Ectodermal cell (in vitro differentiated cells): ENCODE data around the gene DUS3L. TPM values are rescaled to one million over a fixed set of nuclear protein-coding genes. Genes with fewer than 3 reads are reported as not detected.

Source experiments
- H3K27ac ChIP-seq: 2 replicates; pipeline ENCODE4 v1.7.0; 2013; ENCODE audit warnings: mild to moderate bottlenecking, low read depth, low read length; ENCODE audit not compliant: insufficient read depth, poor library complexity, severe bottlenecking
- H3K27me3 ChIP-seq: 2 replicates; pipeline ENCODE4 v1.7.0; 2013; ENCODE audit warnings: mild to moderate bottlenecking, low read length; ENCODE audit not compliant: insufficient read depth, control insufficient read depth, poor library complexity, severe bottlenecking
- H3K36me3 ChIP-seq: one replicate; pipeline ENCODE4 v1.7.0; 2013; ENCODE audit warnings: low read length; ENCODE audit not compliant: control insufficient read depth, insufficient read depth
- H3K4me1 ChIP-seq: one replicate; pipeline ENCODE4 v1.7.0; 2013; ENCODE audit warnings: low read length; ENCODE audit not compliant: control insufficient read depth, insufficient read depth
- H3K4me3 ChIP-seq: 2 replicates; pipeline ENCODE4 v1.7.0; 2013; ENCODE audit warnings: low read depth, low read length, control low read depth; ENCODE audit not compliant: insufficient read depth
- H3K9me3 ChIP-seq: 2 replicates; pipeline ENCODE4 v1.7.0; 2013; ENCODE audit warnings: mild to moderate bottlenecking, low read length, moderate library complexity; ENCODE audit not compliant: control insufficient read depth
- WGBS, 2 experiments: methylation state at CpG; one replicate each; pipeline ENCODE4 v1.1.7; 2013; ENCODE audit warnings: missing lambda C conversion rate in 2 of 2; 5-methylcytosine and 5-hydroxymethylcytosine counted together
- polyA plus RNA-seq, 4 experiments: library from polyadenylated mRNA; stranded (reverse); fragments of 50-300 nt; gene quantifications; one replicate each; pipeline ENCODE4 v1.2.3, GENCODE V29; 2013

DUS3L gene, protein sequence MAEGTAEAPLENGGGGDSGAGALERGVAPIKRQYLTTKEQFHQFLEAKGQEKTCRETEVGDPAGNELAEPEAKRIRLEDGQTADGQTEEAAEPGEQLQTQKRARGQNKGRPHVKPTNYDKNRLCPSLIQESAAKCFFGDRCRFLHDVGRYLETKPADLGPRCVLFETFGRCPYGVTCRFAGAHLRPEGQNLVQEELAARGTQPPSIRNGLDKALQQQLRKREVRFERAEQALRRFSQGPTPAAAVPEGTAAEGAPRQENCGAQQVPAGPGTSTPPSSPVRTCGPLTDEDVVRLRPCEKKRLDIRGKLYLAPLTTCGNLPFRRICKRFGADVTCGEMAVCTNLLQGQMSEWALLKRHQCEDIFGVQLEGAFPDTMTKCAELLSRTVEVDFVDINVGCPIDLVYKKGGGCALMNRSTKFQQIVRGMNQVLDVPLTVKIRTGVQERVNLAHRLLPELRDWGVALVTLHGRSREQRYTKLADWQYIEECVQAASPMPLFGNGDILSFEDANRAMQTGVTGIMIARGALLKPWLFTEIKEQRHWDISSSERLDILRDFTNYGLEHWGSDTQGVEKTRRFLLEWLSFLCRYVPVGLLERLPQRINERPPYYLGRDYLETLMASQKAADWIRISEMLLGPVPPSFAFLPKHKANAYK
- polyA plus RNA-seq (2013, experiment 1 of 4) = 26.6 TPM
- polyA plus RNA-seq (2013, experiment 2 of 4) = 25.0 TPM
- polyA plus RNA-seq (2013, experiment 3 of 4) = 31.2 TPM
- 20.7 TPM for polyA plus RNA-seq (2013, experiment 4 of 4)

DNA sequence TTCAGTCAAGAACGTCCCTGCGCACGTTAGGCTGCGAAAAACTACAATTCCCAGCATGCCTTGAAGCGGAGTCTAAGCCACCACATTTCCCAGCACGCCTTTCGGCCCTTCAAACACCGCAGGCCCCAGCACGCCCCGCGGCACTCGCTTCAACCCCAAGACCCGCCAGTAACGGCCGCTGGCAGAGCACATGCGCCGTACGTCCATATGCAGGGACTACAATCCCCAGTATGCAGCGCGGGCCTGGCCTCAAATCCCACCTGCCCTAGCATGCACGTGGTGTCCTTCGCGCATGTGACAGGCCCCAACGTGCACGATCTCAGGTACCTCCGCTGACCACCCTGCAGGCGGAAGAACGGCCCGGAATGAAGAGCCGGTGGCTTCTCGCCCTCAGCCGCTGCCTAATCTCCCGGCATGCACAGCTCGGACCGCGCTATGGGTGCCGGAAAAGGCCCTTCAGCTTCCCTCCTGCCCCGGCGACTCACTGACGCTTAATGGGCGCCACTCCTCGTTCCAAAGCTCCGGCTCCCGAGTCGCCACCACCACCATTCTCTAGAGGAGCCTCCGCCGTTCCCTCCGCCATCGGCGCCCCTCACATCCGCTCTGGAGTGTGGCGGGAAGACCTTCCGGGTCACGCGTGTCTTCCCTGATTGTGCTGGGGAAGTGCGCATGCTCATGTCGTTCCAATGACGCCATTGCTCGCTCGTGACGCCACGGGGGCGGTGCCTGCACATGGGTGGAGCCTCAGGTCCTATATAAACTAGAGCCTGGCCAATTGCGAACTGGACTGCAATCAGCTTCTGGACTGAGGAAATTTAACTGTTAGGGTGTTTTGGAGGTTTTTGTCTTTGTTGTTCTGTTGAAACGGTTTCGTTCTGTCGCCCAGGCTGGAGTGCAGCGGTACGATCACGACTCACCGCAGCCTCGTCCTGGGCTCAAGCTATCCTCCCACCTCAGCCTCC is at the start of gene DUS3L:
Gene DUS3L (minus strand): TSS at position 605 of the 962 bp plus-strand sequence. CDS start 22 bp downstream, at position 583.
- peak within 1 kb of the TSS; percentile 76 for H3K4me3 ChIP-seq
- WGBS, 2 experiments = 11% methylated on average over 72 of the region's 72 CpGs
- peaks cover 31% of the 10 kb centered on the region for H3K36me3 ChIP-seq
- H3K9me3 ChIP-seq = no peaks in the 10 kb centered on the region
- no peaks in the 10 kb centered on the region for H3K4me1 ChIP-seq
- no peaks in the 10 kb centered on the region for H3K27me3 ChIP-seq
- peak within 1 kb of the TSS; percentile 95 for H3K27ac ChIP-seq

DNA sequence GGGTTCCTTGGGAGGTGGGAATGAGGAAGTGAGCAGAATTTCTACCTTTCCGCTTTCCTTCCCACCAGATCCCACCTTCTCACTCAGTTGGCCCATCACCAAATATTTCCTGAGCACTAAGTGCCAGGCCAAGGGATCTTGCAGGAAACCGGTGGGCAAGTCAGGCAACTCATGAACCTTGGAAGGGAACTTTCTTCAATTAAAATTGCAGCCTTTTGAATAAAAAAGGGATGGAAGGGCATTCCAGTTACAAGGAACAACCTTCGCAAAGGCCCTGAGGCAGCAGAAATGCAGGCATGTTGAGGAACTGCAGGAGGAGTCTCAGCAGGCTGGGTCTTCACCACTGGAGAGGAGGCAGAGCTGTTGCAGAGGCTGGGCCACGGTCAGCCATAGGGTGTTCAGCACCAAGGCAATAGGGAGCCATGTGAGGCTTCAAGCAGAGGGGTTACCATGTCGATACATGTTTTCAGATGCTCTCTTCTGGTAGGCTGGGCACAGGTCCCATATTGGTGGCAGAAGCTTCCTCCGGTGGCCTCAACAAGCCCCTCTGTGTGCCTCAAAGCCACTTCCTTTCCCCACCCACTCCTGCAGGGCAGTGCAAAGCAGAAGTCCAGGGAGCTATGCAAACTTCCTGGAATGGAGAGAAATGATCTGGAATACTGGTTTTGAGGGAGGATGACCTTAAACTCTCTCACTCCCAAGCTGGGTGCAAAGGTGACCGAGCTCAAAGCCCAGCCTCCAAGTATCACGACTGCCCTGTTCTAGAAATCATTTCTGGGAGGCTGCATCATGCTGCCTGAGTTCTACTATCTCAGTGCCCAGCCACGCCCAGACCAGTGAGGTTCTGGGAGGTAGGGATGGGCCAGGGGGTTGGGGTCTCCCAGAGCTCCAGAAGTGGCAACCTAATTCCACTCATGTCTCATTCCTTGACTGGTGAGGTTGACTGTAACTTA is 48.4 kb upstream of the DUS3L start, which contains the start of gene FUT6:
Gene FUT6 (minus strand): TSS at position 638 of the 953 bp plus-strand sequence. CDS start 7,135 bp downstream, outside the sequence.
- no peak within 1 kb of the TSS for H3K4me3 ChIP-seq

DNA sequence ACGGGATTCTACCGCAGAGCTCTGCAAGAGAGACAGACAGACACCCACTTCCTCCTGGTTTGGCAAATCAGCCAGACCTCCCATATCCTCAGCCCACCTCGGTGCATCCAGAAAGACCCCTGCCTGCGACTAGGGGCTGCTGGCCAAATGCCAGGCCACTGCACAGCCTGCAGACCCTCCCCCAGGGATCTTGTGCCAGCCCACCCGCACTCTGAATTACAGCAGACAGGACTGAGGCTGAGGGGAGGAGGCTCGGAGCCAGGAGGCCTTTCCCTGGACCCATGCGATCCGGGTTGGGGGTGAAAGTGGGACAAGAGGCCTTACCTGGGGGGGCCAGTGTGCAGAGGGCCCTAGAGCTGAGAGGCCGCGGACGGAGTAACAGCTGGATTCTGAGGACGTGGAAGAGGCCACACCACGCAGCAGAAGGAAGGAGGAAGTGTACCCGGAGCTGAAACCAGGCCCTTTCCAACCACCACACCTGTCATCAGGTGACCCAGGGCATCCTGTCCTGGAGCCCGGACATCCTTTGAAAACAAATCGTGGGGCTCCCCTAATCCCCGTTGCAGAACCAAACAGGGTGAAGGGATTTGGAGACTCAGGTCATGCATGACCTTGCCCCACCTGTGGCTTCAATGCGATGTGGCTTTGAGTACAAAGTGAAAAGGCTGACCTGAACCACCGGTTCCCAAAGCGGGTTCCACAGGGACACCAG is 47.5 kb upstream of the DUS3L start:
- no peaks in the 10 kb centered on the region for H3K36me3 ChIP-seq
- H3K4me3 ChIP-seq = no peak overlapping the region
- peaks cover 3% of the 10 kb centered on the region for H3K27me3 ChIP-seq
- H3K4me1 ChIP-seq = no peaks in the 10 kb centered on the region
- WGBS, 2 experiments = 94% methylated on average over 20 of the region's 20 CpGs
- H3K27ac ChIP-seq = no peak overlapping the region
- no peaks in the 10 kb centered on the region for H3K9me3 ChIP-seq

More for the DNA sequence above, 48.4 kb upstream of the DUS3L start, which contains the start of gene FUT6:
- Histone ChIP-seq H3K4me1 (no peaks in the 10 kb centered on the region), H3K27ac (no peak within 1 kb of the TSS), H3K36me3 (no peaks in the 10 kb centered on the region), H3K27me3 (peaks cover 1% of the 10 kb centered on the region), H3K9me3 (no peaks in the 10 kb centered on the region)
- 92 to 93% methylated on average over 9 of the region's 9 CpGs for WGBS, 2 experiments

DNA sequence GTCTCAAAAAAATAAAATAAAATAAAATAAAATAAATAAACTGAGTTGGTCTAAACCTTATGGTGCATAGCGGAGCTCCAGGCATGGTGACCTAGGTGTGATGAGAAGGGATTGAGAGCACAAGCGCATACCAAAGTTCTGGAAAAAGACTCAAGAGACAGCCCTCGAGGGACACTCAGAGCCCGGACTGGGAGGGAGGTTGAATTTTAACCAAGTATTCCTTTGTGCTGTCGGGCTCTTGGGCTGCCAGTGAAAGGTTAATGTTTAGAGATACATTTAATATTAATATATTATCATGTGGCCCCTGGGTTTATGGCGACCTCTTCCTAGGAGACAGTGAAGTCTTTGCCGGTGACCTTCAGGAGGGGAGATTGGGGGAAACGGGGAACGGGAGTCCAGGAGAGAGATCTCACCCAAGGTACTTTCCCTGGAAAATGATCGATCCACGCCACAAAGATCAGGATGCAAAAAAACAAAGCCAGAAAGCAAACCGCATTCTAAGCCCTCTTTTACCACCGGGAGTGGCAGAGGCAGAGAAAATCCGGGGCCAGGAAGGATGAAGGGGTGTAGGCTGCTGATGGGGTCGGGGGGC is 46.9 kb upstream of the DUS3L start:
- Histone ChIP-seq H3K4me3 (no peak overlapping the region), H3K27ac (no peak overlapping the region), H3K4me1 (no peaks in the 10 kb centered on the region), H3K9me3 (no peaks in the 10 kb centered on the region), H3K36me3 (no peaks in the 10 kb centered on the region), H3K27me3 (peaks cover 3% of the 10 kb centered on the region)
- 93 to 95% methylated on average over 14 of the region's 15 CpGs for WGBS, 2 experiments

DNA sequence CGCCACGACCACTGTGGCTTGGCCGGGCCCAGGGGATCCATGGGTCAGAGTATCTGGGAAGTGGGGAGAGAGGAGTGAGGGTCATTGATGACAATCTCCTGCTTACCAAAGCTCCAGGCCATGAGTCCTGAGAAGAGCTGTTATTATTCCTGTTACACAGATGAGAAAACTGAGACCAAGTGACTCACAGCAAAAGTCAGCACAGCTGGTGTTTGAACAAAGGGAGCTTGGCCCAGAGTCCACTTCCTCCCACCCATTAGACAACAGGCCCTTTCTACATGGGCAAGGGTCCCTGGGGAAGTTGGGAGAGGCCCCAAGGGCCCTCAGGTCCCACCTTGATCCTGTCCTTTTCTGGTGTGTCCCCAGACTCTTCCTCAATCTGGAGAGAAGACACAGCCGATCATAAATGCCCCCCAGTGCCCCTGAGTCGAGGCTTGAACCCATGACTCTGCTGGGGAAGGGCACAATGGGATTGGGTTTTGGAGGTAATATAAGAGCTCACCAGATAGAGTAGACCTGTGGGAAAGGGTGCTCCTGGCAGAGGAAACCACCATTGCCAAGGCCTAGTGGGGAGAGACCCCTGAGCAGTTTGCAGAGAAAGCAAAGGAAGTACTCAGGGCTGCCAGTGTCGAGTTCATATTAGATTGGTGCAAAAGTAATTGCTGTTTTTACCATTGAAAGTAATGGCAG is 41.7 kb upstream of the DUS3L start:
- Histone ChIP-seq H3K27ac (no peak overlapping the region), H3K4me3 (no peak overlapping the region), H3K4me1 (peaks cover 14% of the 10 kb centered on the region), H3K36me3 (no peaks in the 10 kb centered on the region), H3K9me3 (no peaks in the 10 kb centered on the region), H3K27me3 (peaks cover 3% of the 10 kb centered on the region)
- 89 to 91% methylated on average over 6 of the region's 6 CpGs for WGBS, 2 experiments

- Histone ChIP-seq H3K36me3 (no peaks in the 10 kb centered on the region), H3K9me3 (no peaks in the 10 kb centered on the region), H3K4me1 (peaks cover 14% of the 10 kb centered on the region), H3K27ac (no peak overlapping the region), H3K4me3 (no peak overlapping the region), H3K27me3 (peaks cover 3% of the 10 kb centered on the region)
- WGBS, 2 experiments = 93 to 94% methylated on average over 22 of the region's 22 CpGs
These were observed 41.1 kb upstream of the DUS3L start for GRCh38 chr19:5832061-5832460.

GRCh38 chr19:5831159-5831558 is 40.2 kb upstream of the DUS3L start:
- Histone ChIP-seq H3K27ac (no peak overlapping the region), H3K4me1 (peaks cover 19% of the 10 kb centered on the region), H3K9me3 (no peaks in the 10 kb centered on the region), H3K36me3 (no peaks in the 10 kb centered on the region), H3K27me3 (peaks cover 3% of the 10 kb centered on the region), H3K4me3 (no peak overlapping the region)
- 91 to 92% methylated on average over 9 of the region's 9 CpGs for WGBS, 2 experiments

DNA sequence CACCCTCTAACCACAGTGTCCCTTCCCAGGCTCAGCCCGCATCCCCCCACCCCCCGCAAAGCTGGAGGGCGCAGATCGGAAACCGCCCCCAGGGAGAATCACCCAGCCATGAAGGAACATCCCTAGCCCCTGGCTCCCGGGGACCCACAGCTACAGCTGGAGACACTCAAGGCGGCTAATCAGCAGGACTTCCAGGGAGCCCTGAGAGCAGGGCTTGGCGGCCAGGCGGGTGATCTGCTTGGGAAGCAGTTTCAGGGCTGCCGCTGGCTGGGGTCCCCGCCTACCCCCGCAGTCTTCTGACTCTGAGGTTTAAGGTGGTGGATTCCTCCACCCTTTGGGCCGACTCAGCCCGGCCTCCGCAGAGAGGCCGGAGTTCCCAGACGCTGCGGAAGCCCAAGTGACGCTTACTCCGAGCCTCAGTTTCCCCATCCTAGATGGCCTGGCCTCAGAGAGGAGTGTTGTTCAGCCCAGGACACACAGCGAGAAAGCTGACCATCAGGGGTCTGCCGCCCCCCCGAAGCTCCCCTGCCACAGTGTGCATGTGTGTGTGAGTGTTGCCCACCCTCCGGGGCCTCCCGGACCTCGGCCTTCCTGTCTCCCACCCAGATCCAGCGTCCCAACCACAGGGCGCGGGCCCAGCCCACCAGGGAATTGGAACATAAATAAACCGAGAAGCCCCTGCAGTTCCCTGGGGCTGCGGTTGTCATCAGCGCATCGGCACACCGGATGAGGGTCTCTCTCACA is 38.8 kb upstream of the DUS3L start:
- 83 to 84% methylated on average over 34 of the region's 34 CpGs for WGBS, 2 experiments
- Histone ChIP-seq H3K9me3 (no peaks in the 10 kb centered on the region), H3K27ac (no peak overlapping the region), H3K4me3 (peak overlapping the region; percentile 74), H3K27me3 (peaks cover 3% of the 10 kb centered on the region), H3K36me3 (no peaks in the 10 kb centered on the region), H3K4me1 (peaks cover 19% of the 10 kb centered on the region)
